ENCODE data around the gene RCOR1. TPM values are rescaled to one million over a fixed set of nuclear protein-coding genes. Genes with fewer than 3 reads are reported as not detected.

RCOR1 gene
- total RNA-seq, 3 donors from 2014 or later (not counting 1 experiment from before 2014, with no cell fraction given): 20.3 to 36.5 (median 21.8) TPM

GRCh38 chr14:102757646-102758045 is 165.2 kb downstream of the RCOR1 start:
- DNase-seq: no peak
- no peak overlapping the region for H3K4me3 Mint-ChIP-seq
- H3K9me3 Mint-ChIP-seq: no peaks in the 10 kb centered on the region
- H3K27ac ChIP-seq (ENCODE audit: low read length): no peak overlapping the region
- peaks cover 0 to 4% of the 10 kb centered on the region in 2 donors for H3K27me3 Mint-ChIP-seq (ENCODE audit: low read depth in 2 of 2)
- no peaks in the 10 kb centered on the region for H3K4me1 ChIP-seq (ENCODE audit: control insufficient read depth, insufficient read depth, low read length)
- no peaks in the 10 kb centered on the region for H3K4me1 Mint-ChIP-seq
- intact Hi-C loops (cut with micrococcal nuclease): no loop called here
- ATAC-seq: no peak
- no peak overlapping the region for H3K4me3 ChIP-seq (ENCODE audit: low read length)
- no peak overlapping the region for H3K27ac Mint-ChIP-seq
- no peaks in the 10 kb centered on the region for H3K36me3 ChIP-seq (ENCODE audit: control insufficient read depth, insufficient read depth, low read length)
- H3K27me3 ChIP-seq (ENCODE audit: control insufficient read depth, insufficient read depth, low read length): no peaks in the 10 kb centered on the region
- no peaks in the 10 kb centered on the region for H3K9me3 ChIP-seq (ENCODE audit: control insufficient read depth, insufficient read depth, low read length)
- no peak for TF ChIP-seq CTCF (IDR thresholded peaks at IDR 0.05)
- WGBS (ENCODE audit: insufficient coverage): 95% methylated on average over 11 of the region's 11 CpGs
- H3K36me3 Mint-ChIP-seq: no peaks in the 10 kb centered on the region

- no peaks in the 10 kb centered on the region for H3K4me1 Mint-ChIP-seq
- DNase-seq (no peak), ATAC-seq (no peak)
- H3K27ac Mint-ChIP-seq: no peak overlapping the region
- no peaks in the 10 kb centered on the region for H3K9me3 ChIP-seq (ENCODE audit: control insufficient read depth, insufficient read depth, low read length)
- peaks cover 0 to 4% of the 10 kb centered on the region in 2 donors for H3K27me3 Mint-ChIP-seq (ENCODE audit: low read depth in 2 of 2)
- no peak for TF ChIP-seq CTCF (IDR thresholded peaks at IDR 0.05)
- no peaks in the 10 kb centered on the region for H3K36me3 Mint-ChIP-seq
- H3K4me3 Mint-ChIP-seq: no peak overlapping the region
- H3K9me3 Mint-ChIP-seq: no peaks in the 10 kb centered on the region
- no peaks in the 10 kb centered on the region for H3K27me3 ChIP-seq (ENCODE audit: control insufficient read depth, insufficient read depth, low read length)
- H3K4me3 ChIP-seq (ENCODE audit: low read length): no peak overlapping the region
- 68% methylated on average over 3 of the region's 5 CpGs for WGBS (ENCODE audit: insufficient coverage)
- no peak overlapping the region for H3K27ac ChIP-seq (ENCODE audit: low read length)
- intact Hi-C loops (cut with micrococcal nuclease): no loop called here
- H3K4me1 ChIP-seq (ENCODE audit: control insufficient read depth, insufficient read depth, low read length): no peaks in the 10 kb centered on the region
- no peaks in the 10 kb centered on the region for H3K36me3 ChIP-seq (ENCODE audit: control insufficient read depth, insufficient read depth, low read length)
Observed at GRCh38 chr14:102758087-102758486, 165.6 kb downstream of the RCOR1 start.

- H3K27ac Mint-ChIP-seq: no peak overlapping the region
- H3K9me3 Mint-ChIP-seq: no peaks in the 10 kb centered on the region
- ATAC-seq (no peak), DNase-seq (no peak)
- no peaks in the 10 kb centered on the region for H3K4me1 Mint-ChIP-seq
- no peak overlapping the region for H3K4me3 Mint-ChIP-seq
- no peaks in the 10 kb centered on the region for H3K27me3 ChIP-seq (ENCODE audit: control insufficient read depth, insufficient read depth, low read length)
- H3K9me3 ChIP-seq (ENCODE audit: control insufficient read depth, insufficient read depth, low read length): no peaks in the 10 kb centered on the region
- peaks cover 0 to 4% of the 10 kb centered on the region in 2 donors for H3K27me3 Mint-ChIP-seq (ENCODE audit: low read depth in 2 of 2)
- no peaks in the 10 kb centered on the region for H3K4me1 ChIP-seq (ENCODE audit: control insufficient read depth, insufficient read depth, low read length)
- no peak overlapping the region for H3K27ac ChIP-seq (ENCODE audit: low read length)
- intact Hi-C loops (cut with micrococcal nuclease): no loop called here
- no peak overlapping the region for H3K4me3 ChIP-seq (ENCODE audit: low read length)
- WGBS (ENCODE audit: insufficient coverage): 75% methylated on average over 8 of the region's 10 CpGs
- no peak for TF ChIP-seq CTCF (IDR thresholded peaks at IDR 0.05)
- no peaks in the 10 kb centered on the region for H3K36me3 ChIP-seq (ENCODE audit: control insufficient read depth, insufficient read depth, low read length)
- H3K36me3 Mint-ChIP-seq: no peaks in the 10 kb centered on the region
Observed at GRCh38 chr14:102759456-102760187, 167.2 kb downstream of the RCOR1 start.

Data from natural killer cell (primary cell).